Natural killer cell (primary cell): ENCODE measurements around the gene ELAVL1. TPM values are rescaled to one million over a fixed set of nuclear protein-coding genes. Genes with fewer than 3 reads are reported as not detected.

Source experiments
- ATAC-seq, 3 donors: fragments of 150-1000 bp in 2 of 3; fragments of 200-7000 bp in 1 of 3; cut with Tn5 transposase; 1 replicate in 1 of 3; 2 replicates in 2 of 3; pipeline ENCODE4 v1.10.0; 2021; ENCODE audit warnings: mild to moderate bottlenecking in 2 of 3, moderate library complexity in 2 of 3
- DNase-seq, 2 donors: peaks; one replicate each; pipeline versions ENCODE4 v3.0.0 to v3.0.0-alpha.2; 2013 to 2021; ENCODE audit warnings: mixed read lengths in 1 of 2
- H3K27ac ChIP-seq: one replicate; pipeline ENCODE4 v1.5.1; 2013; ENCODE audit warnings: mild to moderate bottlenecking, low read length
- H3K27me3 ChIP-seq: one replicate; pipeline ENCODE4 v1.6.1; 2013; ENCODE audit warnings: low read length; ENCODE audit not compliant: control insufficient read depth, insufficient read depth
- H3K36me3 ChIP-seq: one replicate; pipeline ENCODE4 v1.6.1; 2013; ENCODE audit warnings: low read length; ENCODE audit not compliant: control insufficient read depth, insufficient read depth
- H3K4me1 ChIP-seq: one replicate; pipeline ENCODE4 v1.6.1; 2013; ENCODE audit warnings: low read length; ENCODE audit not compliant: control insufficient read depth, insufficient read depth
- H3K4me3 ChIP-seq: one replicate; pipeline ENCODE4 v1.5.1; 2013; ENCODE audit warnings: low read length
- H3K9me3 ChIP-seq: one replicate; pipeline ENCODE4 v1.6.1; 2013; ENCODE audit warnings: low read length; ENCODE audit not compliant: control insufficient read depth, insufficient read depth
- H3K27ac Mint-ChIP-seq, 2 donors: one replicate each; pipeline ENCODE4 v1.8.0; 2022; ENCODE audit warnings: mild to moderate bottlenecking in 2 of 2, mixed read lengths in 2 of 2, moderate library complexity in 1 of 2
- H3K27me3 Mint-ChIP-seq, 2 donors: one replicate each; pipeline ENCODE4 v1.8.0; 2022; ENCODE audit warnings: low read depth in 2 of 2, mixed read lengths in 2 of 2
- H3K36me3 Mint-ChIP-seq: one replicate; pipeline ENCODE4 v1.8.0; 2022; ENCODE audit warnings: mixed read lengths
- H3K4me1 Mint-ChIP-seq, 2 donors: one replicate each; pipeline ENCODE4 v1.8.0; 2022; ENCODE audit warnings: mixed read lengths in 2 of 2
- H3K4me3 Mint-ChIP-seq: one replicate; pipeline ENCODE4 v1.8.0; 2022; ENCODE audit warnings: mild to moderate bottlenecking, moderate library complexity, mixed read lengths
- H3K9me3 Mint-ChIP-seq, 2 donors: one replicate each; pipeline ENCODE4 v1.8.0; 2022; ENCODE audit warnings: mixed read lengths in 2 of 2
- WGBS: methylation state at CpG from one replicate; pipeline ENCODE4 v1.1.7; 2013; ENCODE audit warnings: missing lambda C conversion rate; ENCODE audit not compliant: insufficient coverage; 5-methylcytosine and 5-hydroxymethylcytosine counted together
- intact Hi-C: fragments of 100-400 bp; cut with micrococcal nuclease; formaldehyde crosslinking; loops from one replicate; pipeline ENCODE4 v1.14.2; 2022
- total RNA-seq, 4 donors: library from RNA; stranded (reverse); fragments of 120-200 nt in 1 of 4; gene quantifications; one replicate each; pipeline versions ENCODE4 v1.2.3 to v1.2.4, GENCODE V29; 2013 to 2022
- TF ChIP-seq, protein P1 (sequence below): fragments of 200-600 bp; IDR thresholded peaks from one replicate; pipeline ENCODE4 v1.8.0; 2022; ENCODE audit warnings: antibody characterized with exemption

Gene ELAVL1
- total RNA-seq, 3 donors from 2014 or later (not counting 1 experiment from before 2014, with no cell fraction given): 36.9 to 43.9 (median 43.8) TPM

- WGBS: under 1% methylated on average over 104 of the region's 104 CpGs
- Mint-ChIP-seq H3K36me3 (no peaks in the 10 kb centered on the region), H3K27me3 (peaks cover 0 to 26% of the 10 kb centered on the region in 2 donors), H3K27ac (peak overlapping the region; percentile 71 to 76), H3K9me3 (no peaks in the 10 kb centered on the region), H3K4me1 (peaks cover 21 to 36% of the 10 kb centered on the region in 2 donors), H3K4me3 (peak overlapping the region; percentile 83)
- intact Hi-C loops: no loop called here
- Histone ChIP-seq H3K27me3 (peaks cover 29% of the 10 kb centered on the region), H3K4me3 (no peak overlapping the region), H3K36me3 (peaks cover 15% of the 10 kb centered on the region), H3K27ac (no peak overlapping the region), H3K4me1 (peaks cover 46% of the 10 kb centered on the region), H3K9me3 (no peaks in the 10 kb centered on the region)
- TF ChIP-seq, protein P1, sequence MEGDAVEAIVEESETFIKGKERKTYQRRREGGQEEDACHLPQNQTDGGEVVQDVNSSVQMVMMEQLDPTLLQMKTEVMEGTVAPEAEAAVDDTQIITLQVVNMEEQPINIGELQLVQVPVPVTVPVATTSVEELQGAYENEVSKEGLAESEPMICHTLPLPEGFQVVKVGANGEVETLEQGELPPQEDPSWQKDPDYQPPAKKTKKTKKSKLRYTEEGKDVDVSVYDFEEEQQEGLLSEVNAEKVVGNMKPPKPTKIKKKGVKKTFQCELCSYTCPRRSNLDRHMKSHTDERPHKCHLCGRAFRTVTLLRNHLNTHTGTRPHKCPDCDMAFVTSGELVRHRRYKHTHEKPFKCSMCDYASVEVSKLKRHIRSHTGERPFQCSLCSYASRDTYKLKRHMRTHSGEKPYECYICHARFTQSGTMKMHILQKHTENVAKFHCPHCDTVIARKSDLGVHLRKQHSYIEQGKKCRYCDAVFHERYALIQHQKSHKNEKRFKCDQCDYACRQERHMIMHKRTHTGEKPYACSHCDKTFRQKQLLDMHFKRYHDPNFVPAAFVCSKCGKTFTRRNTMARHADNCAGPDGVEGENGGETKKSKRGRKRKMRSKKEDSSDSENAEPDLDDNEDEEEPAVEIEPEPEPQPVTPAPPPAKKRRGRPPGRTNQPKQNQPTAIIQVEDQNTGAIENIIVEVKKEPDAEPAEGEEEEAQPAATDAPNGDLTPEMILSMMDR: no peak
- DNase-seq (peak; percentile 67 to 76), ATAC-seq (peak; percentile 0 to 15 (median 6))
These were observed 89.1 kb downstream of the ELAVL1 start for GRCh38 chr19:7916103-7916954.

- Histone ChIP-seq H3K36me3 (peaks cover 24% of the 10 kb centered on the region), H3K27ac (no peak overlapping the region), H3K4me1 (peaks cover 41% of the 10 kb centered on the region), H3K4me3 (no peak overlapping the region), H3K27me3 (peaks cover 29% of the 10 kb centered on the region), H3K9me3 (no peaks in the 10 kb centered on the region)
- no peak for ATAC-seq
- WGBS: 53% methylated on average over 24 of the region's 24 CpGs
- intact Hi-C loops: no loop called here
- TF ChIP-seq, protein P1: no peak
- no peaks in the 10 kb centered on the region for H3K36me3 Mint-ChIP-seq
- peak overlapping the region; percentile 60 to 76 for H3K27ac Mint-ChIP-seq
- no peaks in the 10 kb centered on the region for H3K9me3 Mint-ChIP-seq
- H3K4me3 Mint-ChIP-seq: peak overlapping the region; percentile 72
- peaks cover 0 to 26% of the 10 kb centered on the region in 2 donors for H3K27me3 Mint-ChIP-seq
- DNase-seq: no peak
- peaks cover 14 to 28% of the 10 kb centered on the region in 2 donors for H3K4me1 Mint-ChIP-seq
These were observed 90.0 kb downstream of the ELAVL1 start for GRCh38 chr19:7915250-7916102.

DNA sequence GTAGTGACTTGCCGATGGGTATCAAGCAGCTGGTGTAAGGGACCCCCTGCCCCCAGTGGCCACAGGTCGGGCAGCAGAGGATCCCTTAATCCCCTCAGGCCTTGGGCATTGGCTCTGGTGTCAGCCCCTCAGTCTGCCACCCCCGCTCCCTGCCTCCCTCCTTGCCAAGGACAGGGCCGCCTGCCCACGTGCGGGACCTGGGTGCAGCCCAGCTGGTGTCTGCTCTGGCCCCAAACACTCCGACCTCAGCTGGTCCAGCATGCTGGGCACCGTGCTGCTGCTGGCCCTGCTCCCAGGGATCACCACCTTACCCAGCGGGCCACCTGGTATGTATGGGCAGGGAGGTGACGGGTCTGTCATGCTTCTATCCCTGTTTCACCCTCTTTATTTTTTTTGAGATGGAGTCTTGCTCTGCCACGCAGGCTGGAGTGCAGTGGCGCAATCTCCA, 90.8 kb downstream of the ELAVL1 start, which contains the start of gene TGFBR3L:
Gene TGFBR3L, plus strand, starts transcription at position 233 of the 448 bp plus-strand sequence.
- H3K4me1 ChIP-seq: peaks cover 36% of the 10 kb centered on the region
- peaks cover 29% of the 10 kb centered on the region for H3K36me3 ChIP-seq
- TF ChIP-seq, protein P1: no peak
- H3K4me3 ChIP-seq: no peak within 1 kb of the TSS
- no peak within 1 kb of the TSS for H3K27ac ChIP-seq
- intact Hi-C loops: no loop called here
- Mint-ChIP-seq H3K4me1 (peaks cover 7 to 21% of the 10 kb centered on the region in 2 donors), H3K9me3 (no peaks in the 10 kb centered on the region), H3K4me3 (peak within 1 kb of the TSS; percentile 72), H3K27me3 (peaks cover 0 to 21% of the 10 kb centered on the region in 2 donors), H3K27ac (peak within 1 kb of the TSS; percentile 60 to 76), H3K36me3 (no peaks in the 10 kb centered on the region)
- DNase-seq: no peak
- 84% methylated on average over 12 of the region's 12 CpGs for WGBS
- peaks cover 29% of the 10 kb centered on the region for H3K27me3 ChIP-seq
- no peaks in the 10 kb centered on the region for H3K9me3 ChIP-seq
- no peak for ATAC-seq
